ENCODE results near the gene ERICH6.

Gene ERICH6

GRCh38 chr3:150653110-150653561 lies 50.6 kb downstream of the ERICH6 start:
- no peak for TF ChIP-seq CTCF (IDR thresholded peaks at IDR 0.05; ENCODE audit: low read depth, low read length)
- H3K4me3 ChIP-seq (ENCODE audit: low read depth, low read length): no peak overlapping the region

- no peak for TF ChIP-seq CTCF (IDR thresholded peaks at IDR 0.05; ENCODE audit: low read depth, low read length)
- H3K4me3 ChIP-seq (ENCODE audit: low read depth, low read length): no peak overlapping the region
These were observed 63.5 kb downstream of the ERICH6 start for GRCh38 chr3:150640256-150640655.

- TF ChIP-seq CTCF (IDR thresholded peaks at IDR 0.05; ENCODE audit: low read depth, low read length): no peak
These were observed 64.5 kb downstream of the ERICH6 start for GRCh38 chr3:150639262-150639661.

GRCh38 chr3:150636258-150636657 lies 67.5 kb downstream of the ERICH6 start:
- no peak for TF ChIP-seq CTCF (IDR thresholded peaks at IDR 0.05; ENCODE audit: low read depth, low read length)
- no peak overlapping the region for H3K4me3 ChIP-seq (ENCODE audit: low read depth, low read length)

More at GRCh38 chr3:150639262-150639661, 64.5 kb downstream of the ERICH6 start:
- H3K4me3 ChIP-seq (ENCODE audit: low read depth, low read length): no peak overlapping the region

GRCh38 chr3:150635526-150635925 lies 68.2 kb downstream of the ERICH6 start:
- TF ChIP-seq CTCF (IDR thresholded peaks at IDR 0.05; ENCODE audit: low read depth, low read length): no peak
- H3K4me3 ChIP-seq (ENCODE audit: low read depth, low read length): no peak overlapping the region

- no peak for TF ChIP-seq CTCF (IDR thresholded peaks at IDR 0.05; ENCODE audit: low read depth, low read length)
- no peak overlapping the region for H3K4me3 ChIP-seq (ENCODE audit: low read depth, low read length)
These were observed 68.6 kb downstream of the ERICH6 start for GRCh38 chr3:150635076-150635475.

- TF ChIP-seq CTCF (IDR thresholded peaks at IDR 0.05; ENCODE audit: low read depth, low read length): no peak
- no peak overlapping the region for H3K4me3 ChIP-seq (ENCODE audit: low read depth, low read length)
These were observed 72.1 kb downstream of the ERICH6 start for GRCh38 chr3:150631515-150632221.
